GM12878 (cell line): ENCODE measurements around the gene EP400. TPM values are rescaled to one million over a fixed set of nuclear protein-coding genes. Genes with fewer than 3 reads are reported as not detected.
A peak's percentile ranks its signal among the peaks of the same experiment; 100 is the strongest.

ENCODE experiments used
- BACH1 ChIP-seq: fragments of 450-650 bp; IDR thresholded peaks from 2 replicates; pipeline ENCODE4 v1.6.1; 2017; ENCODE audit warnings: mild to moderate bottlenecking, borderline replicate concordance
- CHD2 ChIP-seq: IDR thresholded peaks from 2 replicates; pipeline ENCODE4 v1.6.1; 2011; ENCODE audit warnings: low read depth, low read length, improper control_type of control experiment, borderline replicate concordance
- HCFC1 ChIP-seq: fragments of 150-350 bp; IDR thresholded peaks from 2 replicates; pipeline ENCODE4 v1.6.1; 2014; ENCODE audit warnings: low read length
- HDAC2 ChIP-seq: fragments of 200-600 bp; sonication (generic); IDR thresholded peaks from 2 replicates; pipeline ENCODE4 v1.6.1; 2017
- IKZF1 ChIP-seq: fragments of 450-650 bp; conservative IDR thresholded peaks from 2 replicates; pipeline ENCODE4 v1.6.1; 2017; ENCODE audit warnings: antibody characterized with exemption, mild to moderate bottlenecking
- IRF5 ChIP-seq: fragments of 450-650 bp; IDR thresholded peaks from 2 replicates; pipeline ENCODE4 v1.6.1; 2017; ENCODE audit warnings: borderline replicate concordance
- MXI1 ChIP-seq: fragments of 150-350 bp; IDR thresholded peaks from 2 replicates; pipeline ENCODE4 v1.6.1; 2011; ENCODE audit warnings: low read depth, mild to moderate bottlenecking, inconsistent platforms, low read length, improper control_type of control experiment
- MYC ChIP-seq: IDR thresholded peaks from 2 replicates; pipeline ENCODE4 v1.6.1; 2011; ENCODE audit warnings: mild to moderate bottlenecking, low read length, moderate library complexity, inconsistent platforms; ENCODE audit not compliant: insufficient read depth, insufficient replicate concordance, insufficient read length, severe bottlenecking
- NR2F1 ChIP-seq: fragments of 450-650 bp; conservative IDR thresholded peaks from 2 replicates; pipeline ENCODE4 v1.6.1; 2017; ENCODE audit warnings: mild to moderate bottlenecking
- PAX5 ChIP-seq: IDR thresholded peaks from 2 replicates; pipeline ENCODE4 v1.6.1; 2011; ENCODE audit warnings: low read depth, low read length, borderline replicate concordance
- PML ChIP-seq: IDR thresholded peaks from 2 replicates; pipeline ENCODE4 v1.6.1; 2012; ENCODE audit warnings: low read length, inconsistent platforms
- RAD51 ChIP-seq: fragments of 450-650 bp; IDR thresholded peaks from 2 replicates; pipeline ENCODE4 v1.6.1; 2016; ENCODE audit warnings: moderate library complexity, mild to moderate bottlenecking, inconsistent platforms
- RFX5 ChIP-seq: IDR thresholded peaks from 2 replicates; pipeline ENCODE4 v1.6.1; 2011; ENCODE audit warnings: low read depth, low read length, improper control_type of control experiment
- SMARCA5 ChIP-seq: fragments of 450-650 bp; IDR thresholded peaks from 2 replicates; pipeline ENCODE4 v1.6.1; 2017; ENCODE audit warnings: mild to moderate bottlenecking
- SUPT20H ChIP-seq: IDR thresholded peaks from 2 replicates; pipeline ENCODE4 v1.6.1; 2011; ENCODE audit warnings: low read depth, mild to moderate bottlenecking, low read length, moderate library complexity, borderline replicate concordance; ENCODE audit not compliant: control insufficient read depth
- SUZ12 ChIP-seq: fragments of 200-600 bp; sonication (generic); IDR thresholded peaks from one replicate; pipeline ENCODE4 v1.6.1; 2018; ENCODE audit warnings: antibody characterized with exemption, mild to moderate bottlenecking; ENCODE audit not compliant: unreplicated experiment
- ZNF217 ChIP-seq: fragments of 450-650 bp; IDR thresholded peaks from 2 replicates; pipeline ENCODE4 v1.6.1; 2017; ENCODE audit warnings: antibody characterized with exemption, mild to moderate bottlenecking
- ZNF384 ChIP-seq: IDR thresholded peaks from 2 replicates; pipeline ENCODE4 v1.6.1; 2012; ENCODE audit warnings: low read depth, mild to moderate bottlenecking, low read length, improper control_type of control experiment, borderline replicate concordance
- ZNF687 ChIP-seq: fragments of 450-650 bp; IDR thresholded peaks from 2 replicates; pipeline ENCODE4 v1.6.1; 2017; ENCODE audit warnings: mild to moderate bottlenecking, moderate library complexity
- ZSCAN29 ChIP-seq: fragments of 450-650 bp; IDR thresholded peaks from 2 replicates; pipeline ENCODE4 v1.6.1; 2017; ENCODE audit warnings: mild to moderate bottlenecking, moderate library complexity
- polyA plus RNA-seq, 11 experiments: library from polyadenylated mRNA; depleted of rRNA in 4 of 11; unstranded in 6 of 11; stranded (reverse) in 5 of 11; fragments of >200 nt; fragmentation: Nextera tagmentation in 4 of 11; fragmentation: Illumina TruSeq in 1 of 11; extraction: Ambion mirVana in 4 of 11; extraction: Trizol in 1 of 11; gene quantifications; 1 replicate in 1 of 11; 2 replicates in 10 of 11; pipeline versions ENCODE4 v1.2.1 to v1.2.3, GENCODE V29; 2011 to 2016; ENCODE audit warnings: inconsistent platforms in 2 of 11, missing spikeins in 2 of 11, low read depth in 1 of 11
- total RNA-seq, 4 experiments: library from RNA; depleted of rRNA in 3 of 4; stranded (reverse); fragments of >200 nt in 3 of 4; fragmentation: Illumina TruSeq in 1 of 4; extraction: Trizol in 1 of 4; gene quantifications; 2 replicates each; pipeline versions ENCODE4 v1.2.1 to v1.2.3, GENCODE V29; 2013 to 2021
- TF ChIP-seq, protein P1 (sequence below): fragments of 450-650 bp; IDR thresholded peaks from 2 replicates; pipeline ENCODE4 v1.6.1; 2018; ENCODE audit warnings: borderline replicate concordance, mild to moderate bottlenecking; ENCODE audit not compliant: partially characterized antibody
- TF ChIP-seq, protein P2 (sequence below): IDR thresholded peaks from 2 replicates; pipeline ENCODE4 v1.6.1; 2011; ENCODE audit warnings: low read depth, low read length, improper control_type of control experiment, borderline replicate concordance

Gene EP400
- total and polyA plus RNA-seq, 10 of the 15 experiments (the other 5 are each of a cell fraction or from before 2014, with no cell fraction given), result 3.8 to 44.2 (median 8.4) TPM

- TF ChIP-seq IRF5, result no peak
- TF ChIP-seq PAX5, result peak; percentile 87
- no peak for TF ChIP-seq ZSCAN29
- TF ChIP-seq CHD2, result peak; percentile 65
- peak; percentile 97 for TF ChIP-seq NR2F1
- no peak for TF ChIP-seq ZNF217
- TF ChIP-seq SUPT20H, result no peak
- TF ChIP-seq, protein P1, sequence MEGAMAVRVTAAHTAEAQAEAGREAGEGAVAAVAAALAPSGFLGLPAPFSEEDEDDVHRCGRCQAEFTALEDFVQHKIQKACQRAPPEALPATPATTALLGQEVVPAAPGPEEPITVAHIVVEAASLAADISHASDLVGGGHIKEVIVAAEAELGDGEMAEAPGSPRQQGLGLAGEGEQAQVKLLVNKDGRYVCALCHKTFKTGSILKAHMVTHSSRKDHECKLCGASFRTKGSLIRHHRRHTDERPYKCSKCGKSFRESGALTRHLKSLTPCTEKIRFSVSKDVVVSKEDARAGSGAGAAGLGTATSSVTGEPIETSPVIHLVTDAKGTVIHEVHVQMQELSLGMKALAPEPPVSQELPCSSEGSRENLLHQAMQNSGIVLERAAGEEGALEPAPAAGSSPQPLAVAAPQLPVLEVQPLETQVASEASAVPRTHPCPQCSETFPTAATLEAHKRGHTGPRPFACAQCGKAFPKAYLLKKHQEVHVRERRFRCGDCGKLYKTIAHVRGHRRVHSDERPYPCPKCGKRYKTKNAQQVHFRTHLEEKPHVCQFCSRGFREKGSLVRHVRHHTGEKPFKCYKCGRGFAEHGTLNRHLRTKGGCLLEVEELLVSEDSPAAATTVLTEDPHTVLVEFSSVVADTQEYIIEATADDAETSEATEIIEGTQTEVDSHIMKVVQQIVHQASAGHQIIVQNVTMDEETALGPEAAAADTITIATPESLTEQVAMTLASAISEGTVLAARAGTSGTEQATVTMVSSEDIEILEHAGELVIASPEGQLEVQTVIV, result peak; percentile 63
- TF ChIP-seq HDAC2, result no peak
- no peak for TF ChIP-seq SUZ12
- TF ChIP-seq RAD51, result peak; percentile 79
- TF ChIP-seq BACH1, result peak; percentile 56; the same call in 1 of the 2 replicates
- TF ChIP-seq RFX5, result no peak
- peak; percentile 69; the same call in 1 of the 2 replicates for TF ChIP-seq PML
- TF ChIP-seq HCFC1, result peak; percentile 64
- peak; percentile 25; the same call in 1 of the 2 replicates for TF ChIP-seq SMARCA5
- TF ChIP-seq MXI1, result peak; percentile 96
- peak; percentile 73 for TF ChIP-seq MYC
- TF ChIP-seq IKZF1, result peak; percentile 45
- TF ChIP-seq, protein P2, sequence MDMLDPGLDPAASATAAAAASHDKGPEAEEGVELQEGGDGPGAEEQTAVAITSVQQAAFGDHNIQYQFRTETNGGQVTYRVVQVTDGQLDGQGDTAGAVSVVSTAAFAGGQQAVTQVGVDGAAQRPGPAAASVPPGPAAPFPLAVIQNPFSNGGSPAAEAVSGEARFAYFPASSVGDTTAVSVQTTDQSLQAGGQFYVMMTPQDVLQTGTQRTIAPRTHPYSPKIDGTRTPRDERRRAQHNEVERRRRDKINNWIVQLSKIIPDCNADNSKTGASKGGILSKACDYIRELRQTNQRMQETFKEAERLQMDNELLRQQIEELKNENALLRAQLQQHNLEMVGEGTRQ, result peak; percentile 72
- TF ChIP-seq ZNF384, result no peak
- TF ChIP-seq ZNF687, result no peak
These were observed 20.8 kb upstream of the EP400 start, which contains the start of gene PUS1 (continued) for GRCh38 chr12:131928711-131929580.
